Parathyroid adenoma (tissue), 2 donors: ENCODE measurements around the gene EIF1AX.
A peak's percentile ranks its signal among the peaks of the same experiment; 100 is the strongest.

Experiments
- H2AFZ ChIP-seq: fragments of 300-600 bp; sonication (generic); one replicate; pipeline ENCODE4 v1.7.0; 2017; ENCODE audit warnings: antibody characterized with exemption, mild to moderate bottlenecking
- H3K27ac ChIP-seq: fragments of 300-600 bp; sonication (generic); one replicate; pipeline ENCODE4 v1.7.0; 2017
- H3K27me3 ChIP-seq: fragments of 300-600 bp; sonication (generic); one replicate; pipeline ENCODE4 v1.7.0; 2017; ENCODE audit warnings: low read length; ENCODE audit not compliant: control insufficient read depth, insufficient read depth
- H3K36me3 ChIP-seq: fragments of 300-600 bp; sonication (generic); one replicate; pipeline ENCODE4 v1.7.0; 2017; ENCODE audit warnings: low read length; ENCODE audit not compliant: control insufficient read depth, insufficient read depth
- H3K4me1 ChIP-seq: fragments of 300-600 bp; sonication (generic); one replicate; pipeline ENCODE4 v1.7.0; 2017; ENCODE audit warnings: control low read depth
- H3K4me2 ChIP-seq: fragments of 300-600 bp; sonication (generic); one replicate; pipeline ENCODE4 v1.7.0; 2017; ENCODE audit warnings: low read length
- H3K4me3 ChIP-seq: fragments of 300-600 bp; sonication (generic); one replicate; pipeline ENCODE4 v1.7.0; 2017; ENCODE audit warnings: low read depth, low read length
- H3K79me2 ChIP-seq: fragments of 300-600 bp; sonication (generic); one replicate; pipeline ENCODE4 v1.7.0; 2017; ENCODE audit warnings: control low read depth
- H3K9ac ChIP-seq: fragments of 300-600 bp; sonication (generic); one replicate; pipeline ENCODE4 v1.7.0; 2017; ENCODE audit warnings: mild to moderate bottlenecking
- H3K9me3 ChIP-seq: fragments of 300-600 bp; sonication (generic); one replicate; pipeline ENCODE4 v1.7.0; 2017; ENCODE audit warnings: low read length; ENCODE audit not compliant: control insufficient read depth
- CTCF ChIP-seq: fragments of 300-600 bp; sonication (generic); IDR thresholded peaks from one replicate; pipeline ENCODE4 v1.7.0; 2017; ENCODE audit warnings: antibody characterized with exemption, mild to moderate bottlenecking
- donor health status: primary hyperparathyroidism.

The EIF1AX gene

GRCh38 chrX:20143111-20143510, 1.5 kb upstream of the EIF1AX start:
- no peaks in the 10 kb centered on the region for H3K27me3 ChIP-seq
- no peak overlapping the region for H3K9ac ChIP-seq
- H3K4me1 ChIP-seq = peaks cover 2% of the 10 kb centered on the region
- peak overlapping the region; percentile 19 for H3K27ac ChIP-seq
- H3K9me3 ChIP-seq = no peaks in the 10 kb centered on the region
- no peak overlapping the region for H2AFZ ChIP-seq
- no peak overlapping the region for H3K4me3 ChIP-seq
- TF ChIP-seq CTCF = no peak
- H3K4me2 ChIP-seq = no peak overlapping the region
- no peaks in the 10 kb centered on the region for H3K79me2 ChIP-seq
- H3K36me3 ChIP-seq = no peaks in the 10 kb centered on the region

- Histone ChIP-seq H3K9ac (no peak overlapping the region), H2AFZ (no peak overlapping the region), H3K36me3 (no peaks in the 10 kb centered on the region), H3K4me3 (peak overlapping the region; percentile 80), H3K27ac (no peak overlapping the region), H3K9me3 (no peaks in the 10 kb centered on the region), H3K27me3 (no peaks in the 10 kb centered on the region), H3K4me1 (peaks cover 2% of the 10 kb centered on the region), H3K4me2 (peak overlapping the region; percentile 82), H3K79me2 (peaks cover 2% of the 10 kb centered on the region)
- no peak for TF ChIP-seq CTCF
Measured at GRCh38 chrX:20140420-20140819, 1.2 kb downstream of the EIF1AX start.

DNA sequence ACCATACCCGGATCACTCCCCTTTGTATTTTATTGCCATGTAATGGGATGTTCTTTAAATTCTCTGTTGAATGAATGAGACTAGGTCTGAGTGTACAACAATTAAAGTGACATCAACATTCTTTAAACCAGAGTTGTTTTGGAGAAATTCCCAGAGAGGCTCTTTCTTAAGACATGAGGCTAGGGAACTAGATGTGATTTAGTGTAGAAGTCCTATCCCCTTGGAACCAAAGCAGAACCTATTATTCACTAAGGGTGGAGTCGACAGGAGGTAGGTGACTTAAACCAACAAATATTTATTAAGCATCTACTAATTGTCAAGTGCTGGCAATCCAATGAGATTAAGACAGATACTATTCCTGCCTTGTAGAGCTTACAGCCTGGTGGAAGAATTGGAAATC, 1.7 kb downstream of the EIF1AX start:
- Histone ChIP-seq H3K9ac (no peak overlapping the region), H3K27ac (no peak overlapping the region)

GRCh38 chrX:20135944-20136343, 5.7 kb downstream of the EIF1AX start:
- Histone ChIP-seq H3K27me3 (no peaks in the 10 kb centered on the region), H3K4me3 (no peak overlapping the region), H3K36me3 (no peaks in the 10 kb centered on the region), H3K4me2 (no peak overlapping the region), H3K79me2 (peaks cover 2% of the 10 kb centered on the region), H3K27ac (no peak overlapping the region), H3K9ac (no peak overlapping the region), H3K4me1 (peaks cover 2% of the 10 kb centered on the region), H2AFZ (no peak overlapping the region), H3K9me3 (no peaks in the 10 kb centered on the region)
- no peak for TF ChIP-seq CTCF

More for the DNA sequence above, 1.7 kb downstream of the EIF1AX start:
- Histone ChIP-seq H2AFZ (no peak overlapping the region), H3K27me3 (no peaks in the 10 kb centered on the region), H3K79me2 (peaks cover 2% of the 10 kb centered on the region), H3K4me2 (peak overlapping the region; percentile 17), H3K9me3 (no peaks in the 10 kb centered on the region), H3K4me3 (peak overlapping the region; percentile 80), H3K4me1 (peaks cover 2% of the 10 kb centered on the region), H3K36me3 (no peaks in the 10 kb centered on the region)
- no peak for TF ChIP-seq CTCF

- Histone ChIP-seq H3K9ac (no peak overlapping the region), H3K27ac (no peak overlapping the region), H2AFZ (no peak overlapping the region), H3K9me3 (no peaks in the 10 kb centered on the region), H3K27me3 (no peaks in the 10 kb centered on the region), H3K36me3 (no peaks in the 10 kb centered on the region), H3K4me2 (no peak overlapping the region), H3K79me2 (peaks cover 2% of the 10 kb centered on the region), H3K4me1 (no peaks in the 10 kb centered on the region), H3K4me3 (no peak overlapping the region)
- TF ChIP-seq CTCF = no peak
Measured at GRCh38 chrX:20132666-20133065, 9.0 kb downstream of the EIF1AX start.
